ENCODE data around the gene PDZRN4.

PDZRN4 gene

DNA sequence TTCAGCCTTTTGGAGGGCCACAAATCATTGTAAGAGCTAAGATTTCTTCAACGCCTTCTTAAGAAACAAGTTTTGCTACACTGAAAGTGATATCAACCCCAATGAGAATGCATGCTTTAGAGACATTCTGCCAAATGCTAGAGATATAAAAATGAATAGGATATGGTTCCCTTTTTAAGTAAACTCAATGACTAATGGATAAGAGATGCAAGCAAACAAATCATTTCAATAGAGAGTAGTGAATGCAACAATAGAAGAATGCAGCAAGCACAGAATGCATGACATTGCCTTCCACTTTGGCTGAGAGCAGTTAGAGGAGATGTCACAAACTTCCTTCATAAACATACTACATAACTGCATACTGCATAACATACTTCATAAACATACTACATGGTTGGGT is 116.4 kb downstream of the PDZRN4 start:
- TF ChIP-seq, protein P1, sequence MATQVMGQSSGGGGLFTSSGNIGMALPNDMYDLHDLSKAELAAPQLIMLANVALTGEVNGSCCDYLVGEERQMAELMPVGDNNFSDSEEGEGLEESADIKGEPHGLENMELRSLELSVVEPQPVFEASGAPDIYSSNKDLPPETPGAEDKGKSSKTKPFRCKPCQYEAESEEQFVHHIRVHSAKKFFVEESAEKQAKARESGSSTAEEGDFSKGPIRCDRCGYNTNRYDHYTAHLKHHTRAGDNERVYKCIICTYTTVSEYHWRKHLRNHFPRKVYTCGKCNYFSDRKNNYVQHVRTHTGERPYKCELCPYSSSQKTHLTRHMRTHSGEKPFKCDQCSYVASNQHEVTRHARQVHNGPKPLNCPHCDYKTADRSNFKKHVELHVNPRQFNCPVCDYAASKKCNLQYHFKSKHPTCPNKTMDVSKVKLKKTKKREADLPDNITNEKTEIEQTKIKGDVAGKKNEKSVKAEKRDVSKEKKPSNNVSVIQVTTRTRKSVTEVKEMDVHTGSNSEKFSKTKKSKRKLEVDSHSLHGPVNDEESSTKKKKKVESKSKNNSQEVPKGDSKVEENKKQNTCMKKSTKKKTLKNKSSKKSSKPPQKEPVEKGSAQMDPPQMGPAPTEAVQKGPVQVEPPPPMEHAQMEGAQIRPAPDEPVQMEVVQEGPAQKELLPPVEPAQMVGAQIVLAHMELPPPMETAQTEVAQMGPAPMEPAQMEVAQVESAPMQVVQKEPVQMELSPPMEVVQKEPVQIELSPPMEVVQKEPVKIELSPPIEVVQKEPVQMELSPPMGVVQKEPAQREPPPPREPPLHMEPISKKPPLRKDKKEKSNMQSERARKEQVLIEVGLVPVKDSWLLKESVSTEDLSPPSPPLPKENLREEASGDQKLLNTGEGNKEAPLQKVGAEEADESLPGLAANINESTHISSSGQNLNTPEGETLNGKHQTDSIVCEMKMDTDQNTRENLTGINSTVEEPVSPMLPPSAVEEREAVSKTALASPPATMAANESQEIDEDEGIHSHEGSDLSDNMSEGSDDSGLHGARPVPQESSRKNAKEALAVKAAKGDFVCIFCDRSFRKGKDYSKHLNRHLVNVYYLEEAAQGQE (IDR thresholded peaks at IDR 0.05; ENCODE audit: insufficient read depth in 1 of 2, low read depth in 2 of 2, low read length in 2 of 2): no peak
- TF ChIP-seq TAF1 (IDR thresholded peaks at IDR 0.05; ENCODE audit: borderline replicate concordance, insufficient read depth, low read length): no peak
- no peak for TF ChIP-seq FOXP2 (optimal IDR thresholded peaks at IDR 0.05; ENCODE audit: borderline replicate concordance, extremely low read depth, extremely low read length, insufficient read depth)
- TF ChIP-seq SIN3A (IDR thresholded peaks at IDR 0.05; ENCODE audit: borderline replicate concordance, insufficient read depth, low read length): no peak
- TF ChIP-seq POLR2AphosphoS5 (IDR thresholded peaks at IDR 0.05; ENCODE audit: low read depth, low read length): no peak

DNA sequence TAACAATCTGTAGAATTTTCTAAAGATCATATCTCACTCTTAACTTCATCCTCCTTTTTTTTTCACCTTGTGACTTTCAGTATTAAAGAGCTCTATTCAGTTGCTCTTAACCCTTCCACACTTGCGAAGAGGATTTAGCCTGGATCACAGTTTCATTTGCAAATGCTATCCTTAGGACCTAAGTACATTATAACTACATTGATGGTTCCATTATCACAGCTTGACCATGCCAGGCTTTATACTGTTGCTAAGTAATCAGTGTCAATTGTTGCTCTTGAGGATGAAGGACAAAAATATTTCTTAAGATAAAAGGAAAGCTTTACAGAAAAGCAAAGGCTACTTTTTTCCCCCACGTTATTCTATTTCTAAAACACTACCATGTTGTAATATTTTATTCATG is 122.2 kb downstream of the PDZRN4 start:
- TF ChIP-seq TAF1 (IDR thresholded peaks at IDR 0.05; ENCODE audit: borderline replicate concordance, insufficient read depth, low read length): no peak
- TF ChIP-seq FOXP2 (optimal IDR thresholded peaks at IDR 0.05; ENCODE audit: borderline replicate concordance, extremely low read depth, extremely low read length, insufficient read depth): no peak
- no peak for TF ChIP-seq SIN3A (IDR thresholded peaks at IDR 0.05; ENCODE audit: borderline replicate concordance, insufficient read depth, low read length)
- TF ChIP-seq, protein P1 (IDR thresholded peaks at IDR 0.05; ENCODE audit: insufficient read depth in 1 of 2, low read depth in 2 of 2, low read length in 2 of 2): no peak
- TF ChIP-seq POLR2AphosphoS5 (IDR thresholded peaks at IDR 0.05; ENCODE audit: low read depth, low read length): no peak

DNA sequence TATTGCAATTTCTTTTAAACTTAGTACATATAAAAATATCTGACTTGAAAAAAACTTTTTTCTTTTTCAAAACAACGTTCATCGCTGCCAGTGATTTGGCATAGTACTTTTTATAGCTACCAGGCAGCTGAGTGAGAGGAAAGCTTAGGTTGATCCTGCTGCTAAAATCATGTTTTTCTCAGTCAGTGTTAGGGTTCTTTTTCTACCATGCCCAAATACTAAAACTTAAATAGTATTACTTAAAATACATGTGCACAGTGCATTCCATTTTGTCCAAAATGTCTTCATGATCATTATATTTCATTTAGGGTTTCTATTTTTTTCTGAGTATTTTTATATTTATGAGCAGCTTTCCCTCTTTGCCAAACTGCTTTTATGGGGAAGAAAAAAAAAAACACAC is 123.8 kb downstream of the PDZRN4 start:
- no peak for TF ChIP-seq TAF1 (IDR thresholded peaks at IDR 0.05; ENCODE audit: borderline replicate concordance, insufficient read depth, low read length)
- TF ChIP-seq, protein P1 (IDR thresholded peaks at IDR 0.05; ENCODE audit: insufficient read depth in 1 of 2, low read depth in 2 of 2, low read length in 2 of 2): no peak
- no peak for TF ChIP-seq FOXP2 (optimal IDR thresholded peaks at IDR 0.05; ENCODE audit: borderline replicate concordance, extremely low read depth, extremely low read length, insufficient read depth)
- TF ChIP-seq POLR2AphosphoS5 (IDR thresholded peaks at IDR 0.05; ENCODE audit: low read depth, low read length): no peak
- TF ChIP-seq SIN3A (IDR thresholded peaks at IDR 0.05; ENCODE audit: borderline replicate concordance, insufficient read depth, low read length): no peak

DNA sequence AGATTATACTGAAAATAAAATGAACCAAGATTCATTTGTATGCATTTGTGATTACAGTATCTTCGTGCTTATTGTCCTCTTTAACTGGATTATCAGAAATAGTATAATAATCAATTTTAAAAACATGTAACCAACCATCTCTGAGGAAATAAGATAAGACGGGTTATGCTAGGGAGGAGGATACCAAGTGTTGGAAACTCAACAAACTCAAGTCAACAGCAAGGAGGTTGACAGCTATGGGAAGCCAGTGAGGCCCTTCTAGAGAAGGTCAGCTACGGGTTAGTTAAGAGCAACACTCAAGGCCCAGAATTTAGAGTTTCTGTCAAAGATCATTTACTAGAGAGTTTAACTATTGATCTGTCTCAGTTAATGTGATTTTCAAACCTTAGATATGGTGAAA is 137.2 kb downstream of the PDZRN4 start:
- no peak for TF ChIP-seq FOXP2 (optimal IDR thresholded peaks at IDR 0.05; ENCODE audit: borderline replicate concordance, extremely low read depth, extremely low read length, insufficient read depth)
- TF ChIP-seq POLR2AphosphoS5 (IDR thresholded peaks at IDR 0.05; ENCODE audit: low read depth, low read length): no peak
- no peak for TF ChIP-seq TAF1 (IDR thresholded peaks at IDR 0.05; ENCODE audit: borderline replicate concordance, insufficient read depth, low read length)
- TF ChIP-seq SIN3A (IDR thresholded peaks at IDR 0.05; ENCODE audit: borderline replicate concordance, insufficient read depth, low read length): no peak
- TF ChIP-seq, protein P1 (IDR thresholded peaks at IDR 0.05; ENCODE audit: insufficient read depth in 1 of 2, low read depth in 2 of 2, low read length in 2 of 2): no peak

Data from PFSK-1 (cell line).